Trophoblast cell (in vitro differentiated cells and primary cell): ENCODE results near the gene PTPRN2.

Experiments
- DNase-seq, 2 donors: peaks; one replicate each; pipeline ENCODE4 v3.0.0-alpha.2; 2016
- H2AFZ ChIP-seq: 2 replicates; pipeline ENCODE4 v1.6.1; 2013; ENCODE audit warnings: low read length, moderate library complexity, mild to moderate bottlenecking; ENCODE audit not compliant: insufficient read depth, poor library complexity
- H2AK5ac ChIP-seq: 2 replicates; pipeline ENCODE4 v1.6.1; 2013; ENCODE audit warnings: mild to moderate bottlenecking, low read length
- H2BK120ac ChIP-seq: 2 replicates; pipeline ENCODE4 v1.6.1; 2013; ENCODE audit warnings: low read length, mild to moderate bottlenecking, moderate library complexity; ENCODE audit not compliant: insufficient read depth, poor library complexity
- H2BK12ac ChIP-seq: 2 replicates; pipeline ENCODE4 v1.6.1; 2013; ENCODE audit warnings: mild to moderate bottlenecking, low read length, moderate library complexity
- H2BK5ac ChIP-seq: 2 replicates; pipeline ENCODE4 v1.6.1; 2013; ENCODE audit warnings: low read length, low read depth, moderate library complexity, mild to moderate bottlenecking; ENCODE audit not compliant: poor library complexity
- H3K14ac ChIP-seq: 2 replicates; pipeline ENCODE4 v1.6.1; 2013; ENCODE audit warnings: mild to moderate bottlenecking, low read length
- H3K18ac ChIP-seq: 2 replicates; pipeline ENCODE4 v1.6.1; 2013; ENCODE audit warnings: mild to moderate bottlenecking, low read length
- H3K23ac ChIP-seq: 2 replicates; pipeline ENCODE4 v1.6.1; 2013; ENCODE audit warnings: low read length
- H3K27ac ChIP-seq: 2 replicates; pipeline ENCODE4 v1.5.1; 2013; ENCODE audit warnings: low read depth, mild to moderate bottlenecking, inconsistent platforms, low read length, moderate library complexity
- H3K27me3 ChIP-seq: 2 replicates; pipeline ENCODE4 v1.6.1; 2013; ENCODE audit warnings: inconsistent platforms, mild to moderate bottlenecking, low read length, moderate library complexity; ENCODE audit not compliant: insufficient read depth
- H3K36me3 ChIP-seq, 2 experiments: 1 replicate in 1 of 2; 2 replicates in 1 of 2; pipeline ENCODE4 v1.6.1; 2013; ENCODE audit warnings: low read length in 2 of 2, mild to moderate bottlenecking in 2 of 2, moderate library complexity in 1 of 2; ENCODE audit not compliant: insufficient read depth in 2 of 2, control insufficient read depth in 1 of 2
- H3K4ac ChIP-seq: 2 replicates; pipeline ENCODE4 v1.6.1; 2013; ENCODE audit warnings: low read depth, mild to moderate bottlenecking, low read length, moderate library complexity
- H3K4me1 ChIP-seq, 2 experiments: 1 replicate in 1 of 2; 2 replicates in 1 of 2; pipeline ENCODE4 v1.6.1; 2013; ENCODE audit warnings: low read length in 2 of 2, mild to moderate bottlenecking in 2 of 2, moderate library complexity in 1 of 2; ENCODE audit not compliant: insufficient read depth in 2 of 2, control insufficient read depth in 1 of 2
- H3K4me2 ChIP-seq: 2 replicates; pipeline ENCODE4 v1.6.1; 2013; ENCODE audit warnings: inconsistent platforms, mild to moderate bottlenecking, low read length, moderate library complexity
- H3K4me3 ChIP-seq: 2 replicates; pipeline ENCODE4 v1.5.1; 2013; ENCODE audit warnings: mild to moderate bottlenecking, low read depth, low read length, inconsistent platforms
- H3K79me1 ChIP-seq: one replicate; pipeline ENCODE4 v1.6.1; 2013; ENCODE audit warnings: low read length
- H3K79me2 ChIP-seq: 2 replicates; pipeline ENCODE4 v1.6.1; 2013; ENCODE audit warnings: low read length, mild to moderate bottlenecking; ENCODE audit not compliant: control insufficient read depth, insufficient read depth, poor library complexity
- H3K9ac ChIP-seq: 2 replicates; pipeline ENCODE4 v1.6.1; 2013; ENCODE audit warnings: mild to moderate bottlenecking, low read length
- H3K9me3 ChIP-seq: 2 replicates; pipeline ENCODE4 v1.6.1; 2013; ENCODE audit warnings: low read depth, mild to moderate bottlenecking, control low read depth, inconsistent platforms, low read length; ENCODE audit not compliant: insufficient read depth
- H4K12ac ChIP-seq: 2 replicates; pipeline ENCODE4 v1.6.1; 2013; ENCODE audit warnings: low read depth, mild to moderate bottlenecking, low read length, moderate library complexity
- H4K8ac ChIP-seq: 2 replicates; pipeline ENCODE4 v1.6.1; 2013; ENCODE audit warnings: low read depth, mild to moderate bottlenecking, low read length, moderate library complexity
- H4K91ac ChIP-seq: one replicate; pipeline ENCODE4 v1.6.1; 2013; ENCODE audit warnings: low read depth, mild to moderate bottlenecking, low read length, moderate library complexity
- WGBS: extraction: QIAGEN DNeasy Blood & Tissue Kit; methylation state at CpG from one replicate; pipeline ENCODE4 v1.1.7; 2013; ENCODE audit warnings: missing lambda C conversion rate; ENCODE audit not compliant: insufficient read length, insufficient coverage; ENCODE audit errors: extremely low coverage; 5-methylcytosine and 5-hydroxymethylcytosine counted together

The PTPRN2 gene

GRCh38 chr7:157558875-157559595 is 1028.6 kb downstream of the PTPRN2 start:
- Histone ChIP-seq H3K4me3 (no peak overlapping the region), H3K4ac (no peak overlapping the region), H3K36me3 (no peaks in the 10 kb centered on the region), H3K79me2 (no peaks in the 10 kb centered on the region), H3K9me3 (peaks cover 31% of the 10 kb centered on the region), H2AK5ac (no peak overlapping the region), H2BK12ac (no peak overlapping the region), H2BK5ac (no peak overlapping the region), H2AFZ (no peak overlapping the region), H3K9ac (no peak overlapping the region), H3K4me1 (no peaks in the 10 kb centered on the region), H3K79me1 (no peaks in the 10 kb centered on the region), H3K23ac (no peak overlapping the region), H3K14ac (no peak overlapping the region), H3K4me2 (no peak overlapping the region), H4K8ac (no peak overlapping the region), H4K12ac (no peak overlapping the region), H4K91ac (no peak overlapping the region), H3K27me3 (no peaks in the 10 kb centered on the region), H3K18ac (no peak overlapping the region), H3K27ac (no peak overlapping the region), H2BK120ac (no peak overlapping the region)
- no CpG with 5 or more reads among the region's 27 CpGs for WGBS
- no peak for DNase-seq

- H3K27me3 ChIP-seq: no peaks in the 10 kb centered on the region
- DNase-seq: no peak
- H2BK5ac ChIP-seq: no peak overlapping the region
- no peak overlapping the region for H3K4me2 ChIP-seq
- no peak overlapping the region for H4K91ac ChIP-seq
- H3K23ac ChIP-seq: no peak overlapping the region
- H2BK12ac ChIP-seq: no peak overlapping the region
- no peak overlapping the region for H3K14ac ChIP-seq
- H4K12ac ChIP-seq: no peak overlapping the region
- no peak overlapping the region for H3K4ac ChIP-seq
- no CpG with 5 or more reads among the region's 9 CpGs for WGBS
- H3K18ac ChIP-seq: no peak overlapping the region
- H3K4me3 ChIP-seq: no peak overlapping the region
- H2AK5ac ChIP-seq: no peak overlapping the region
- H3K9ac ChIP-seq: no peak overlapping the region
- no peak overlapping the region for H3K27ac ChIP-seq
- H3K79me1 ChIP-seq: no peaks in the 10 kb centered on the region
- H3K4me1 ChIP-seq: no peaks in the 10 kb centered on the region
- H3K79me2 ChIP-seq: no peaks in the 10 kb centered on the region
- H2AFZ ChIP-seq: no peak overlapping the region
- H3K36me3 ChIP-seq: no peaks in the 10 kb centered on the region
- H2BK120ac ChIP-seq: no peak overlapping the region
- H3K9me3 ChIP-seq: peaks cover 28% of the 10 kb centered on the region
- no peak overlapping the region for H4K8ac ChIP-seq
These were observed 1029.1 kb downstream of the PTPRN2 start for GRCh38 chr7:157558516-157558874.

- H2AK5ac ChIP-seq: no peak overlapping the region
- H3K4ac ChIP-seq: no peak overlapping the region
- H3K9me3 ChIP-seq: peaks cover 27% of the 10 kb centered on the region
- no peak overlapping the region for H3K14ac ChIP-seq
- no peak overlapping the region for H4K91ac ChIP-seq
- no peak overlapping the region for H3K18ac ChIP-seq
- no peaks in the 10 kb centered on the region for H3K79me1 ChIP-seq
- H2BK120ac ChIP-seq: no peak overlapping the region
- H3K9ac ChIP-seq: no peak overlapping the region
- no peak overlapping the region for H2AFZ ChIP-seq
- no peaks in the 10 kb centered on the region for H3K79me2 ChIP-seq
- no CpG with 5 or more reads among the region's 17 CpGs for WGBS
- no peaks in the 10 kb centered on the region for H3K36me3 ChIP-seq
- H2BK12ac ChIP-seq: no peak overlapping the region
- no peak overlapping the region for H3K4me3 ChIP-seq
- no peak overlapping the region for H3K4me2 ChIP-seq
- H2BK5ac ChIP-seq: no peak overlapping the region
- H3K4me1 ChIP-seq: no peaks in the 10 kb centered on the region
- no peaks in the 10 kb centered on the region for H3K27me3 ChIP-seq
- H4K8ac ChIP-seq: no peak overlapping the region
- no peak overlapping the region for H3K27ac ChIP-seq
- DNase-seq: no peak
- no peak overlapping the region for H4K12ac ChIP-seq
- H3K23ac ChIP-seq: no peak overlapping the region
These were observed 1029.6 kb downstream of the PTPRN2 start for GRCh38 chr7:157558061-157558460.

GRCh38 chr7:157557263-157557662 is 1030.4 kb downstream of the PTPRN2 start:
- H2BK5ac ChIP-seq: no peak overlapping the region
- H3K36me3 ChIP-seq: no peaks in the 10 kb centered on the region
- no peak overlapping the region for H3K4ac ChIP-seq
- no peak overlapping the region for H3K14ac ChIP-seq
- no peak overlapping the region for H3K18ac ChIP-seq
- H3K27ac ChIP-seq: no peak overlapping the region
- H3K9me3 ChIP-seq: peaks cover 20% of the 10 kb centered on the region
- no peaks in the 10 kb centered on the region for H3K4me1 ChIP-seq
- H3K79me1 ChIP-seq: no peaks in the 10 kb centered on the region
- no peaks in the 10 kb centered on the region for H3K79me2 ChIP-seq
- peak overlapping the region; percentile 34 for H3K4me3 ChIP-seq
- no peak overlapping the region for H2AFZ ChIP-seq
- no peak for DNase-seq
- no peak overlapping the region for H3K23ac ChIP-seq
- H3K4me2 ChIP-seq: no peak overlapping the region
- no peak overlapping the region for H4K91ac ChIP-seq
- no peak overlapping the region for H3K9ac ChIP-seq
- no peak overlapping the region for H2BK120ac ChIP-seq
- H4K12ac ChIP-seq: no peak overlapping the region
- H2BK12ac ChIP-seq: no peak overlapping the region
- no peaks in the 10 kb centered on the region for H3K27me3 ChIP-seq
- H4K8ac ChIP-seq: no peak overlapping the region
- no peak overlapping the region for H2AK5ac ChIP-seq
- WGBS: no CpG with 5 or more reads among the region's 1 CpG
